Measurements from ENCODE around the gene TIMP2. TPM values are rescaled to one million over a fixed set of nuclear protein-coding genes. Genes with fewer than 3 reads are reported as not detected.
A peak's percentile ranks its signal among the peaks of the same experiment; 100 is the strongest.

TIMP2 gene
- total and polyA plus RNA-seq, 2 of the 13 experiments (the other 11 are each of a cell fraction or from before 2014, with no cell fraction given) = 3.8 to 8.5 TPM

DNA sequence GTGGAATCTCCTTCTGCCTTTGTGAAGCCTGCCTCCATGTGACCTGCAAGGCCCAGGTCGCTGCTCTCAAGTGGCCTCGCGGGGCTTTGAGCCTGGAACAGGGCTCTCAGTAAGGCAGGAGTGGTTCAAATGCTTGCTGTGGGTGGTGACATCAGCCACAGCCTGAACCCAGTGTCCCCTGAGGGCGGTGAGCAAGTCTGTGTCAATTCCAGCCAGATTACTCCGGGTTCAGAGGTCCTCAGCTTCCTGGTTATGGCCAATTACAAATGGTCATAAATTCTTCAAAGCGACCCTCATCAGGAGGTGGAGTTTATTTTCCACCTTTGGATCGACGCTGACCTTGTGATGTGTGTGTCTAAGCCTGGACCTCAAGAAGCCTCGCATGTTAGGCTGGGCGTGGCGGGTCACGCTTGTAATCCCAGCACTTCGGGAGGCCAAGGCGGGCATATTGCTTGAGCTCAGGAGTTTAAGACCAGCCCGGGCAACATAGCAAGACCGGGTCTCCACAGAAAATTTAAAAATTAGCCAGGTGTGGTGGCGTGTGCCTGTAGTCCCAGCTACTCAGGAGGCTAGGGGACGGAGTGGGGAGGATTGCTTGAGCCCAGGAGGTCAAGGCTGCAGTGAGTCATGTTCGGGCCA, 37.3 kb upstream of the TIMP2 start (continued):
- TF ChIP-seq, protein P1, sequence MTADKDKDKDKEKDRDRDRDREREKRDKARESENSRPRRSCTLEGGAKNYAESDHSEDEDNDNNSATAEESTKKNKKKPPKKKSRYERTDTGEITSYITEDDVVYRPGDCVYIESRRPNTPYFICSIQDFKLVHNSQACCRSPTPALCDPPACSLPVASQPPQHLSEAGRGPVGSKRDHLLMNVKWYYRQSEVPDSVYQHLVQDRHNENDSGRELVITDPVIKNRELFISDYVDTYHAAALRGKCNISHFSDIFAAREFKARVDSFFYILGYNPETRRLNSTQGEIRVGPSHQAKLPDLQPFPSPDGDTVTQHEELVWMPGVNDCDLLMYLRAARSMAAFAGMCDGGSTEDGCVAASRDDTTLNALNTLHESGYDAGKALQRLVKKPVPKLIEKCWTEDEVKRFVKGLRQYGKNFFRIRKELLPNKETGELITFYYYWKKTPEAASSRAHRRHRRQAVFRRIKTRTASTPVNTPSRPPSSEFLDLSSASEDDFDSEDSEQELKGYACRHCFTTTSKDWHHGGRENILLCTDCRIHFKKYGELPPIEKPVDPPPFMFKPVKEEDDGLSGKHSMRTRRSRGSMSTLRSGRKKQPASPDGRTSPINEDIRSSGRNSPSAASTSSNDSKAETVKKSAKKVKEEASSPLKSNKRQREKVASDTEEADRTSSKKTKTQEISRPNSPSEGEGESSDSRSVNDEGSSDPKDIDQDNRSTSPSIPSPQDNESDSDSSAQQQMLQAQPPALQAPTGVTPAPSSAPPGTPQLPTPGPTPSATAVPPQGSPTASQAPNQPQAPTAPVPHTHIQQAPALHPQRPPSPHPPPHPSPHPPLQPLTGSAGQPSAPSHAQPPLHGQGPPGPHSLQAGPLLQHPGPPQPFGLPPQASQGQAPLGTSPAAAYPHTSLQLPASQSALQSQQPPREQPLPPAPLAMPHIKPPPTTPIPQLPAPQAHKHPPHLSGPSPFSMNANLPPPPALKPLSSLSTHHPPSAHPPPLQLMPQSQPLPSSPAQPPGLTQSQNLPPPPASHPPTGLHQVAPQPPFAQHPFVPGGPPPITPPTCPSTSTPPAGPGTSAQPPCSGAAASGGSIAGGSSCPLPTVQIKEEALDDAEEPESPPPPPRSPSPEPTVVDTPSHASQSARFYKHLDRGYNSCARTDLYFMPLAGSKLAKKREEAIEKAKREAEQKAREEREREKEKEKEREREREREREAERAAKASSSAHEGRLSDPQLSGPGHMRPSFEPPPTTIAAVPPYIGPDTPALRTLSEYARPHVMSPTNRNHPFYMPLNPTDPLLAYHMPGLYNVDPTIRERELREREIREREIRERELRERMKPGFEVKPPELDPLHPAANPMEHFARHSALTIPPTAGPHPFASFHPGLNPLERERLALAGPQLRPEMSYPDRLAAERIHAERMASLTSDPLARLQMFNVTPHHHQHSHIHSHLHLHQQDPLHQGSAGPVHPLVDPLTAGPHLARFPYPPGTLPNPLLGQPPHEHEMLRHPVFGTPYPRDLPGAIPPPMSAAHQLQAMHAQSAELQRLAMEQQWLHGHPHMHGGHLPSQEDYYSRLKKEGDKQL (CRISPR knock-in tag; IDR thresholded peaks at IDR 0.05; ENCODE audit: low read depth) = peak; percentile 59; the same call in 1 of the 2 replicates
- TF ChIP-seq HNF4A (CRISPR knock-in tag; IDR thresholded peaks at IDR 0.05) (peak; percentile 95), POGZ (CRISPR knock-in tag; IDR thresholded peaks at IDR 0.05) (peak; percentile 52; the same call in 1 of the 2 replicates), PTBP1 (IDR thresholded peaks at IDR 0.05; ENCODE audit: low read depth, low read length, poor library complexity, severe bottlenecking) (no peak), THAP11 (CRISPR knock-in tag; IDR thresholded peaks at IDR 0.05) (peak; percentile 54), ZNF350 (CRISPR knock-in tag; IDR thresholded peaks at IDR 0.05; ENCODE audit: borderline replicate concordance, low read depth) (peak; percentile 81), PHF5A (CRISPR knock-in tag; IDR thresholded peaks at IDR 0.05; ENCODE audit: low read depth, unreplicated experiment) (no peak), NR2C2 (CRISPR knock-in tag; IDR thresholded peaks at IDR 0.05; ENCODE audit: borderline replicate concordance) (peak; percentile 91), CHD4 (IDR thresholded peaks at IDR 0.05; ENCODE audit: borderline replicate concordance, low read length) (peak; percentile 82; the same call in 1 of the 2 replicates)
- TF ChIP-seq, protein P2, sequence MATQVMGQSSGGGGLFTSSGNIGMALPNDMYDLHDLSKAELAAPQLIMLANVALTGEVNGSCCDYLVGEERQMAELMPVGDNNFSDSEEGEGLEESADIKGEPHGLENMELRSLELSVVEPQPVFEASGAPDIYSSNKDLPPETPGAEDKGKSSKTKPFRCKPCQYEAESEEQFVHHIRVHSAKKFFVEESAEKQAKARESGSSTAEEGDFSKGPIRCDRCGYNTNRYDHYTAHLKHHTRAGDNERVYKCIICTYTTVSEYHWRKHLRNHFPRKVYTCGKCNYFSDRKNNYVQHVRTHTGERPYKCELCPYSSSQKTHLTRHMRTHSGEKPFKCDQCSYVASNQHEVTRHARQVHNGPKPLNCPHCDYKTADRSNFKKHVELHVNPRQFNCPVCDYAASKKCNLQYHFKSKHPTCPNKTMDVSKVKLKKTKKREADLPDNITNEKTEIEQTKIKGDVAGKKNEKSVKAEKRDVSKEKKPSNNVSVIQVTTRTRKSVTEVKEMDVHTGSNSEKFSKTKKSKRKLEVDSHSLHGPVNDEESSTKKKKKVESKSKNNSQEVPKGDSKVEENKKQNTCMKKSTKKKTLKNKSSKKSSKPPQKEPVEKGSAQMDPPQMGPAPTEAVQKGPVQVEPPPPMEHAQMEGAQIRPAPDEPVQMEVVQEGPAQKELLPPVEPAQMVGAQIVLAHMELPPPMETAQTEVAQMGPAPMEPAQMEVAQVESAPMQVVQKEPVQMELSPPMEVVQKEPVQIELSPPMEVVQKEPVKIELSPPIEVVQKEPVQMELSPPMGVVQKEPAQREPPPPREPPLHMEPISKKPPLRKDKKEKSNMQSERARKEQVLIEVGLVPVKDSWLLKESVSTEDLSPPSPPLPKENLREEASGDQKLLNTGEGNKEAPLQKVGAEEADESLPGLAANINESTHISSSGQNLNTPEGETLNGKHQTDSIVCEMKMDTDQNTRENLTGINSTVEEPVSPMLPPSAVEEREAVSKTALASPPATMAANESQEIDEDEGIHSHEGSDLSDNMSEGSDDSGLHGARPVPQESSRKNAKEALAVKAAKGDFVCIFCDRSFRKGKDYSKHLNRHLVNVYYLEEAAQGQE (IDR thresholded peaks at IDR 0.05; ENCODE audit: borderline replicate concordance in 1 of 2, low read depth in 1 of 2, low read length in 2 of 2) = peak in 1 of 2 experiments; percentile 26; a peak in 1 of 4 replicates
- TF ChIP-seq, protein P3, sequence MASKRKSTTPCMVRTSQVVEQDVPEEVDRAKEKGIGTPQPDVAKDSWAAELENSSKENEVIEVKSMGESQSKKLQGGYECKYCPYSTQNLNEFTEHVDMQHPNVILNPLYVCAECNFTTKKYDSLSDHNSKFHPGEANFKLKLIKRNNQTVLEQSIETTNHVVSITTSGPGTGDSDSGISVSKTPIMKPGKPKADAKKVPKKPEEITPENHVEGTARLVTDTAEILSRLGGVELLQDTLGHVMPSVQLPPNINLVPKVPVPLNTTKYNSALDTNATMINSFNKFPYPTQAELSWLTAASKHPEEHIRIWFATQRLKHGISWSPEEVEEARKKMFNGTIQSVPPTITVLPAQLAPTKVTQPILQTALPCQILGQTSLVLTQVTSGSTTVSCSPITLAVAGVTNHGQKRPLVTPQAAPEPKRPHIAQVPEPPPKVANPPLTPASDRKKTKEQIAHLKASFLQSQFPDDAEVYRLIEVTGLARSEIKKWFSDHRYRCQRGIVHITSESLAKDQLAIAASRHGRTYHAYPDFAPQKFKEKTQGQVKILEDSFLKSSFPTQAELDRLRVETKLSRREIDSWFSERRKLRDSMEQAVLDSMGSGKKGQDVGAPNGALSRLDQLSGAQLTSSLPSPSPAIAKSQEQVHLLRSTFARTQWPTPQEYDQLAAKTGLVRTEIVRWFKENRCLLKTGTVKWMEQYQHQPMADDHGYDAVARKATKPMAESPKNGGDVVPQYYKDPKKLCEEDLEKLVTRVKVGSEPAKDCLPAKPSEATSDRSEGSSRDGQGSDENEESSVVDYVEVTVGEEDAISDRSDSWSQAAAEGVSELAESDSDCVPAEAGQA (IDR thresholded peaks at IDR 0.05; ENCODE audit: low read depth) = peak; percentile 44
- TF ChIP-seq, protein P3 (CRISPR knock-in tag; IDR thresholded peaks at IDR 0.05; ENCODE audit: borderline replicate concordance) = no peak
- TF ChIP-seq, protein P4, sequence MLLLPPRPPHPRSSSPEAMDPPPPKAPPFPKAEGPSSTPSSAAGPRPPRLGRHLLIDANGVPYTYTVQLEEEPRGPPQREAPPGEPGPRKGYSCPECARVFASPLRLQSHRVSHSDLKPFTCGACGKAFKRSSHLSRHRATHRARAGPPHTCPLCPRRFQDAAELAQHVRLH (CRISPR knock-in tag; IDR thresholded peaks at IDR 0.05; ENCODE audit: borderline replicate concordance, low read depth) = 0 out of 2 replicates have a peak, but pooled peaks have one; percentile 23
